ENCODE results near the gene CTNNBIP1.
A peak's percentile ranks its signal among the peaks of the same experiment; 100 is the strongest.
"Not testable (repeated sequence)": the region's sequence is repeated elsewhere in the genome, so short reads cannot be mapped to it uniquely, and the experiment has no call there.

CTNNBIP1 gene

GRCh38 chr1:9822897-9823692 lies 87.0 kb downstream of the CTNNBIP1 start:
- Mint-ChIP-seq H3K27me3 (no peaks in the 10 kb centered on the region), H3K27ac (peak overlapping the region; percentile 76 to 88), H3K4me3 (peak overlapping the region; percentile 88 to 89), H3K9me3 (no peaks in the 10 kb centered on the region), H3K36me3 (ENCODE audit: insufficient read depth) (peaks cover 11% of the 10 kb centered on the region), H3K4me1 (ENCODE audit: low read depth in 2 of 2) (peaks cover 29 to 33% of the 10 kb centered on the region in 2 donors)
- ATAC-seq (replicated peaks) = peak; percentile 16
- DNase-seq = peak in 2 of 3 experiments; percentile 20 to 25

- peak overlapping the region; percentile 76 to 88 for H3K27ac Mint-ChIP-seq
- no peaks in the 10 kb centered on the region for H3K9me3 Mint-ChIP-seq
- DNase-seq (no peak), ATAC-seq (replicated peaks) (no peak)
- H3K27me3 Mint-ChIP-seq = no peaks in the 10 kb centered on the region
- H3K36me3 Mint-ChIP-seq (ENCODE audit: insufficient read depth) = peaks cover 11% of the 10 kb centered on the region
- H3K4me3 Mint-ChIP-seq = peak overlapping the region; percentile 88 to 89
- peaks cover 26 to 33% of the 10 kb centered on the region in 2 donors for H3K4me1 Mint-ChIP-seq (ENCODE audit: low read depth in 2 of 2)
Observed at GRCh38 chr1:9822490-9822889, 87.6 kb downstream of the CTNNBIP1 start.

DNA sequence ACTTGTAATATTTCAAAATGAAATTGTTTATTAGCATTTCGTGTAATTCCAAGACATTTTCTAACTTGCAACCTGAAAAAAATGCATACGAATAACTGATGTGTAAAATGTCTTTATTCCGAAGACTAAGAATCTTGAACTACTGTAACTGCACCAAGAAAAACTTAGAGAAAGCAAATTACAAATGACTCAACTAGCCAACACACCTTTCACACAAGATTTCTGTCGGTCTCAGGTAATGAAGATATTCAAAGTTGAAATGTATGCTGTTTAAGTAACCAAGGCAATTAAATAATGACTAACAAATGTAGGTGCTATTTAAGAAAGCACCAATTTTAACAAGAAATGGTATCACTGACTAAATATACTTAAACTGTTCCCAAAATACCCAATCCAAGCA lies 88.4 kb downstream of the CTNNBIP1 start:
- DNase-seq (no peak), ATAC-seq (replicated peaks) (no peak)
- Mint-ChIP-seq H3K36me3 (ENCODE audit: insufficient read depth) (peaks cover 11% of the 10 kb centered on the region), H3K27me3 (no peaks in the 10 kb centered on the region), H3K4me1 (ENCODE audit: low read depth in 2 of 2) (peaks cover 26 to 33% of the 10 kb centered on the region in 2 donors), H3K4me3 (peak overlapping the region; percentile 88 to 89), H3K27ac (no peak overlapping the region), H3K9me3 (no peaks in the 10 kb centered on the region)

DNA sequence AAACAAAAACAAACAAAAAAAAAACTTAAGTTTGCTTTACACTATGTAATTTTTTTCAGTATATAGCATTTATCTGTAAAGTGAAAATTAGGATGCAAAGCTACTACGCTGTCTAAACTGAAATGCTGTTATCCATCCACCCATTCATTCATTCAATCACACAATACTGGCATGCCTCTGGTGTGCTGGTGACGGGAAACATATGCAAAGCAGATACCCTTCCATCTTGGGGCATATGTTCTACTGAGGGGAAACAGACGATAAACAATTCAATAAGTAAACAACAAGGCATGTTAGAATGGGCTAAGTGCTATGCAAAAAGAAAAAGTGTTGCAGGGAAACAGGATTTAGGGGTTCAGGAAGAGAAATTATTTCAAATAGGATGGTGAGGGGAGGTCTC lies 89.5 kb downstream of the CTNNBIP1 start:
- Mint-ChIP-seq H3K4me3 (no peak overlapping the region), H3K36me3 (ENCODE audit: insufficient read depth) (peaks cover 11% of the 10 kb centered on the region), H3K27ac (no peak overlapping the region), H3K4me1 (ENCODE audit: low read depth in 2 of 2) (peaks cover 25 to 31% of the 10 kb centered on the region in 2 donors), H3K27me3 (no peaks in the 10 kb centered on the region), H3K9me3 (no peaks in the 10 kb centered on the region)
- no peak for DNase-seq
- ATAC-seq (replicated peaks) = no peak

- H3K4me1 Mint-ChIP-seq (ENCODE audit: low read depth in 2 of 2) = peaks cover 15 to 32% of the 10 kb centered on the region in 2 donors
- H3K36me3 Mint-ChIP-seq (ENCODE audit: insufficient read depth) = peaks cover 9% of the 10 kb centered on the region
- no peaks in the 10 kb centered on the region for H3K27me3 Mint-ChIP-seq
- ATAC-seq (replicated peaks) (no peak), DNase-seq (no peak)
- H3K9me3 Mint-ChIP-seq = no peaks in the 10 kb centered on the region
- H3K27ac Mint-ChIP-seq = no peak overlapping the region
- H3K4me3 Mint-ChIP-seq = no peak overlapping the region
Observed at GRCh38 chr1:9817734-9818133, 92.3 kb downstream of the CTNNBIP1 start.

- Mint-ChIP-seq H3K4me1 (ENCODE audit: low read depth in 2 of 2) (peaks cover 14 to 26% of the 10 kb centered on the region in 2 donors), H3K36me3 (ENCODE audit: insufficient read depth) (peaks cover 10% of the 10 kb centered on the region)
Observed at GRCh38 chr1:9816199-9816598, 93.9 kb downstream of the CTNNBIP1 start.

DNA sequence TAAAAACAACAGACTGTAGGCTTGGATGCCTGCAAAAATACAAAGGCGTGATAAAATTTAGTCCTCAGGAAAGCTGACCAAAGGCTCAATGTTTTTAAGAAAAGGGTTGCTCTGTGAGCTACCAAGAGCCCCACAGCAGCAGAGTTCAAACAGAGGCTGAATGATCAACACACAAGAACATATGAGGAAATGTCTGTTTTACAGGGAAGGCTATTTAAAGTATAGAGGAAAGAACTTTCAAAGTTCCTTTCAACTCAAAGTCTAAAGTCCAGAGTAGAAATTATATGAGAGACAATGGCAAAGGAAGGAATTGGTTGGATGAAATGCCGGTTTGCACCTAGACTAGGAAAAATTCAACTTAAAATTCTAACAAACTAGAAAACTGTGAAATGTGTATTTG lies 94.9 kb downstream of the CTNNBIP1 start:
- peaks cover 10% of the 10 kb centered on the region for H3K36me3 Mint-ChIP-seq (ENCODE audit: insufficient read depth)
- no peak overlapping the region for H3K4me3 Mint-ChIP-seq
- DNase-seq (no peak), ATAC-seq (replicated peaks) (no peak)
- peaks cover 10 to 26% of the 10 kb centered on the region in 2 donors for H3K4me1 Mint-ChIP-seq (ENCODE audit: low read depth in 2 of 2)
- no peak overlapping the region for H3K27ac Mint-ChIP-seq
- no peaks in the 10 kb centered on the region for H3K9me3 Mint-ChIP-seq
- H3K27me3 Mint-ChIP-seq = no peaks in the 10 kb centered on the region

More at GRCh38 chr1:9816199-9816598, 93.9 kb downstream of the CTNNBIP1 start:
- no peaks in the 10 kb centered on the region for H3K27me3 Mint-ChIP-seq
- no peak overlapping the region for H3K4me3 Mint-ChIP-seq
- ATAC-seq (replicated peaks) = no peak
- DNase-seq = no peak
- H3K9me3 Mint-ChIP-seq = no peaks in the 10 kb centered on the region
- H3K27ac Mint-ChIP-seq = no peak overlapping the region

DNA sequence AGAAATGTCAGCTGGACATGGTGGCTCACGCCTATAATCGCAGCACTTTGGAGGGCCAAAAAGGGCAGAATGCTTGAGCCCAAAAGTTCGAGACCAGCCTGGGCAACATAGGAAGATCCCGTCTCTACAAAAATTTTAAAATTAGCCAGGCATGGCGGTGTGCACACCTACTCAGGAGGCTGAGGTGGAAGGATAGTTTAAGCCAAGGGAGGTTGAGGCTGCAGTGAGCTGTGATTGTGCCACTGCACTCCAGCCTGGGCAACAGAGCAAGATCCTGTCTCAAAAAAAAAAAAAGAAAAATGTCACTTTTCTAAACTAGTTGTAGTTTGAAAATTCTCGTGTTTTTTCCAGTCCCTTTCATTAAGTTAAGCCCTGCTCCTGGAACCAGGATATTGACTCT lies 95.5 kb downstream of the CTNNBIP1 start:
- Mint-ChIP-seq H3K27me3 (no peaks in the 10 kb centered on the region), H3K27ac (no peak overlapping the region), H3K36me3 (ENCODE audit: insufficient read depth) (peaks cover 10% of the 10 kb centered on the region), H3K9me3 (no peaks in the 10 kb centered on the region), H3K4me1 (ENCODE audit: low read depth in 2 of 2) (peaks cover 10 to 31% of the 10 kb centered on the region in 2 donors), H3K4me3 (no peak overlapping the region)
- DNase-seq (no peak), ATAC-seq (replicated peaks) (no peak)

- Mint-ChIP-seq H3K4me1 (ENCODE audit: low read depth in 2 of 2) (peaks cover 30 to 45% of the 10 kb centered on the region in 2 donors), H3K27me3 (no peaks in the 10 kb centered on the region), H3K27ac (peak overlapping the region in 1 of 2 donors; percentile 25), H3K36me3 (ENCODE audit: insufficient read depth) (peaks cover 14% of the 10 kb centered on the region), H3K4me3 (no peak overlapping the region), H3K9me3 (no peaks in the 10 kb centered on the region)
- ATAC-seq (replicated peaks) = no peak
- no peak for DNase-seq
Observed at GRCh38 chr1:9811239-9811966, 98.7 kb downstream of the CTNNBIP1 start.

GRCh38 chr1:9809100-9809510 lies 101.0 kb downstream of the CTNNBIP1 start:
- H3K27ac Mint-ChIP-seq = peak overlapping the region; percentile 74 to 91
- no peaks in the 10 kb centered on the region for H3K27me3 Mint-ChIP-seq
- H3K9me3 Mint-ChIP-seq = no peaks in the 10 kb centered on the region
- ATAC-seq (replicated peaks) = no peak
- H3K4me1 Mint-ChIP-seq (ENCODE audit: low read depth in 2 of 2) = peaks cover 29 to 42% of the 10 kb centered on the region in 2 donors
- no peak overlapping the region for H3K4me3 Mint-ChIP-seq
- peaks cover 14% of the 10 kb centered on the region for H3K36me3 Mint-ChIP-seq (ENCODE audit: insufficient read depth)
- DNase-seq = no peak

DNA sequence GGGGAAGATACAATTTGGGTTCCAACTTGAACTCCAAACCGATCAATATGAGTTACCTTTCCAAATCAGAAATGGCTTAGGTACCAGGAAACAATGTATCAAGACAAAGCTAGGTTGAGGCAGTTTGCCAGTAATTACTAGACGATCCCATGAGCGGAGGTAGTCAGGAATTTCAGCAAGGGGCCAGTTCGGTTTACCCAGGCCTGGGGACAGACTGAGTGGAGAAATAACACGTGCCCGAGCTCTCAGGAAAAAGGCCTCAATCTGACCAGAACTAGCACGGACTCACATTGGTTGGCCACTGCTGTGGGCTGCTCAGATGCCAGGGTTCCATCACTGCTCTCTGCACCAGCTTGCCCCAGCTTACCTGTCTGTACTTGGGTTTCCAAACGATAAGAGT lies 101.6 kb downstream of the CTNNBIP1 start:
- H3K36me3 Mint-ChIP-seq (ENCODE audit: insufficient read depth) = peaks cover 9% of the 10 kb centered on the region
- no peak overlapping the region for H3K4me3 Mint-ChIP-seq
- H3K27ac Mint-ChIP-seq = peak overlapping the region; percentile 74 to 91
- ATAC-seq (replicated peaks) (no peak), DNase-seq (no peak)
- H3K4me1 Mint-ChIP-seq (ENCODE audit: low read depth in 2 of 2) = peaks cover 26 to 38% of the 10 kb centered on the region in 2 donors
- H3K9me3 Mint-ChIP-seq = no peaks in the 10 kb centered on the region
- no peaks in the 10 kb centered on the region for H3K27me3 Mint-ChIP-seq

DNA sequence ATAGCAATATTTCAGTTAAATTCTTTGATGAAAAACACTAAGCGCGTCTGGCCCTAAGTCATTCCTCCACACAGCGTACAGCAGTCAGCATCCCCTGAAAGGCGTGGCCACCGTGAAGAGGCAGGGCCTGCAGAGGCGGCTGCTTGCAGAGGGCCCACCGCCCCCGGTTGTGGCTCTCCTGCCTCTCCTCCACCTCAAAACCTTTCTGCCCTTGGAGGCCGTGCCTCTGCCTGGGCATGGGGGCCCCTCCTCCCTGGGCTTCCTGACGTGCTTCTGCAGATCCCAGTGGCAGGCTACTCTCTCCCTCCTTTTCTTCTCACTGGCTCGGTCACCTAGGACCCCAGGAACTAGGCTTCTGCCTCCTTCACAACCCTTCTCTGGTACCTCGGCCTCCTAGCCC lies 102.5 kb downstream of the CTNNBIP1 start:
- no peak overlapping the region for H3K4me3 Mint-ChIP-seq
- H3K27ac Mint-ChIP-seq = peak overlapping the region in 1 of 2 donors; percentile 10
- peaks cover 4% of the 10 kb centered on the region for H3K36me3 Mint-ChIP-seq (ENCODE audit: insufficient read depth)
- no peak for DNase-seq
- H3K27me3 Mint-ChIP-seq = no peaks in the 10 kb centered on the region
- ATAC-seq (replicated peaks) = no peak
- no peaks in the 10 kb centered on the region for H3K9me3 Mint-ChIP-seq
- H3K4me1 Mint-ChIP-seq (ENCODE audit: low read depth in 2 of 2) = peaks cover 30 to 38% of the 10 kb centered on the region in 2 donors

- ATAC-seq (replicated peaks); H3K4me3 Mint-ChIP-seq; H3K27me3 Mint-ChIP-seq; H3K36me3 Mint-ChIP-seq (ENCODE audit: insufficient read depth); DNase-seq; H3K9me3 Mint-ChIP-seq: not testable (repeated sequence)
- Mint-ChIP-seq H3K27ac (peak overlapping the region in 1 of 2 donors; percentile 46), H3K4me1 (ENCODE audit: low read depth in 2 of 2) (peaks cover 34 to 44% of the 10 kb centered on the region in 2 donors)
Observed at GRCh38 chr1:9805972-9806371, 104.1 kb downstream of the CTNNBIP1 start.
